HG03045 (cell line): ENCODE results near the gene ACSS3.
"Not testable (repeated sequence)": the region's sequence is repeated elsewhere in the genome, so short reads cannot be mapped to it uniquely, and the experiment has no call there.

ENCODE experiments used
- ATAC-seq: cut with Tn5 transposase; IDR thresholded peaks from one replicate; pipeline ENCODE4 v1.9.1; 2021; ENCODE audit warnings: mild to moderate bottlenecking, moderate library complexity; ENCODE audit not compliant: unreplicated experiment

ACSS3 gene

DNA sequence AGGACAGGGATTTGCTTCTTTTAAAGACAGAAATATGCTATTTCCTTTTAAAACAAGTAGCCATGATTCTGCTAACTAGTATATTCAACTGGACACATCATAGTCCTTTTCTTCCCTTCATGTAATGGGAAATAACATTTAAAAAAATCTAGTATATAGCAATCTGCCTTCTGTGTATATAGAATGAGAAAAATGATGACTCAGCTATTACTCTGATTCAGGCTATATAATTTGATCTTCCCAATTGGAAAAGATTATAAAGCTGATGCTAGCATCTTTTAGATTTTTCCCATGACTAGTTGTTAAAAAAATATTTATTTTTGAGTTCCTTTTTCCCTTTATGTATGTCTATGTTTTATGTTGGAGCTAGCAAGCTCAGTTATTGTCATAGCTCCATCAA is 86.9 kb downstream of the ACSS3 start:
- no peak for ATAC-seq

DNA sequence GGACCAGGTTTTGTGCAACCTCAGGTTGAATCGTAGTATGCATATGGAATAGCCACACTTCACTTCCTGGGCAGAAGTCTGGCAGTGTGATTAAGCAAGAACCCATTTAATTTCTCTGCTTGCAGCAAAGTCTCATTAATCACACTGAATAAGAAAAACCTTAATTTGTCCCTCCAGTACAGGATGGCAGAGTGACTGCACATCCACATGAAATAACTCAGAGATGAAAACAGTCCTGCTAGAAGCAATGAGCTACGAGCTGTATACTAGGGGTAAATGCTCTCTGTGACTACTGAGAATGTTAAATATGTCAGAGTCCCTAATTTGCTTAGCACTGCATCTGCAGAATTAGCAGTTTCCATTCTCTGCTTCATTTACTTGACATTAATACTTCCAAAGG is 88.9 kb downstream of the ACSS3 start:
- no peak for ATAC-seq

DNA sequence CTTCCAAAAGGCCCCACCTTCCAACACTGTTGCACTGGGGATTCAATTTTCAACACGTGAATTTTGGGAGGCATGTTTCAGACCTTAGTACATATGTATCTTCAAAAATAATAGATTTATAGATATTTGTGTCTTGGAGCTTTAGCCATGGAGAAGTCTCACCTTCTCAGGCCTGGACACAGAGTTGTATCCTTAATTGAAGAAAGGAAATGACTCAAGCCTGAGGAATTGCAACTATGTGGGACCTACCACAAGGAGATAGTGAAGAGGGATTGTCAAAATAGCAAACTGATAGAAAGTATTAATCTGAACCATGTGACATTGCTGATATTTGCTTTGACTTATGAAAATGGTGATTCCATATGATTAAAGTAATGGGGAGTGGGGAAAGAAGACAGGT is 89.8 kb downstream of the ACSS3 start:
- ATAC-seq, result no peak

- no peak for ATAC-seq
Observed at GRCh38 chr12:81168445-81168844, 90.6 kb downstream of the ACSS3 start.

DNA sequence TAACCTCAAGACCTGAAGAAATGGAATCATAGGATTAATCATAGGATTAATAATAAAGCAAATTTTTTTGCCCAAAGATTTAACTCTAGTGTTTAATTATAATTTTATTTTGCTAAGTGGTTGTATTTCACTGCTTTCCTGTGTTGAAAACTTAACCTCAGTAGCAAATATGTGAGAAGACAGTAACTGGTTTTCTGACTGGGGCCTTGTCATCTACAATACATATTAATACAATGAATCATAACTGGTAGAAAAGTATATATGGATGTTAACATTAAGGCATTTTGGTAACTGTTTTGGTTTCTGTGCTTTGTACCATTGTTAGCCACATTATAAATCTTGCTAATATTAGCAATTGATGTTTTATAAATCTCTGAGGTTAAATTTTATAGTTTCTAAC is 92.2 kb downstream of the ACSS3 start:
- ATAC-seq, result no peak

GRCh38 chr12:81172851-81173250 is 95.0 kb downstream of the ACSS3 start:
- no peak for ATAC-seq

- ATAC-seq, result no peak
Observed at GRCh38 chr12:81174664-81175063, 96.8 kb downstream of the ACSS3 start.

GRCh38 chr12:81176796-81177195 is 98.9 kb downstream of the ACSS3 start:
- ATAC-seq, result no peak

GRCh38 chr12:81181691-81182090 is 103.8 kb downstream of the ACSS3 start:
- no peak for ATAC-seq

GRCh38 chr12:81187686-81188085 is 109.8 kb downstream of the ACSS3 start:
- ATAC-seq, result no peak

DNA sequence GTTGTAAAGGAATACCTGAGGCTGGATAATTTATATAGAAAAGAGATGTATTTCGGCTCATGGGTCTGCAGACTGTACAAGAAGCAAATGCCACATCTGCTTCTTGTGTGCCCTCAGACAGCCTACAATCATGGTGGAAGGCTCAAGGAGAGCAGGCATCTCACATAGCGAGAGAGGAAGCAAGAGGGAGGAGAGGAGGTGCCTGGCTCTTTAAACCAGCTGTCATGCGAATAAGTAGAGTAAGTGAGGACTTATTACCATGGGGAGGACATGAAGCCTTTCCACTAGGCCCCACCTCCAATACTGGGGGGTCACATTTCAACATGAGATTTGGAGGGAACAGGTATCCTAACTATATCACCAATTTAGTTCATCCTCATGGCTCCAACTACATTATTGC is 118.7 kb downstream of the ACSS3 start:
- no peak for ATAC-seq

GRCh38 chr12:81200561-81200960 is 122.7 kb downstream of the ACSS3 start:
- not testable (repeated sequence) for ATAC-seq

DNA sequence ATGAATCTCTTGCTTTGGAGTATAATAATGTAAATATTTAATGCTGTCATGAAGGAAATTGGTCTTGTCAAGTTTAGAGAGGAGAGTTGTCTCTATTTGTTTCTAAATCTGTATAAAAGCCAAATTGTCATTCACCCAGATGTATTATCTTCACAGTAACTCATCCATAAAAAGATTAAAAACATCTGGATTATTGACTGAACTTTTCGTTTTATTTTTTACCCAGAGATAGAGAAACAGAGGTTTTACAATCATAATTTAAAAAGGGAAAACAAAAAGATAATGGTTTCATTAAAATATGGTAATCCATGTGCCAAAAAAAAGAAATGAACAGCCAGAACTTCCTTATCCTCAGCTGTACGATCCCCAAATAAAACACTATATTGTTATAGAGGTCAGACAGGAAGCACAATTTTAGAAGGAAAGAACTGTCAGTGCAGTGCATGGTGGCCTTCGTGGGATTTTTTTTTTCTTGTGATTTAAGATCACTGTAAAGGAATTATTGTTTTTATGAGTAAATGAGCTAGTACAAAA is 125.9 kb downstream of the ACSS3 start:
- ATAC-seq, result no peak

DNA sequence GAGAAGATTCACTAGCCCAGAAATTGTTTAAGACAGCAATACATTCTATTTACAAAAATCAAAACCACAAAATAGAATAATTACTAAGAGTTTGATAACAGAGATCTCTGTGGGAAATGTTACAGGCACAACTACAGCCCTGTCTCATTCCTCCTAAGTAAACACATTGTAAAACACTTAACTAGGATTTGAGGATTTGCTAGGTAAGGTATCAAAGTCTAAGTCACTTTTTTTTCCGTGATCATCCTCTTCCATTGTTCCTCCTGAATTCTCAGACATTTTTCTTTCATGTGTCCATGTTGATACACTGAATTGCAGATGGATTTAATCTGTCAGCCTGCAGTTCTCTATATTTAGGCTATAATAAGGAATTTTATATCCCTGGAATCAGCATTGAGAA is 127.5 kb downstream of the ACSS3 start:
- no peak for ATAC-seq

- no peak for ATAC-seq
Observed at GRCh38 chr12:81206429-81206828, 128.6 kb downstream of the ACSS3 start.

DNA sequence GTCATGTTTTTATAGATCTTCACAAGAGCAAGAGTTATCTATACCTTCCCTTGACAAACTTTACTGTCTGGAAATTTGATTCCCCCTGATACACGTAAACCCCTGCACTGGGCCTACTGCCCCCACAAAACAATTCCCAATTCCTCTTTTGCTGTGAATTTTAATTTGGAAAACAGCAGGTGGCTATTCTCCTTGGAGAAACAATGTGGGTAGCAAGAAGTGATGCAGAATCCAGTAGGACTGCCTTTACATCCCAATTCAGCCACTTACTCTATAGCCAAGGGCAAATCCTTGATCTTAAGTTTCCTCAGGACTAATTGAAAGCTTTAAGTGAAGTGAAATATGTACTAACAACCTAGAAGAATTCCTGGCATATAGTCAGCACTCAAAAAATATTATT is 129.3 kb downstream of the ACSS3 start:
- ATAC-seq, result no peak

DNA sequence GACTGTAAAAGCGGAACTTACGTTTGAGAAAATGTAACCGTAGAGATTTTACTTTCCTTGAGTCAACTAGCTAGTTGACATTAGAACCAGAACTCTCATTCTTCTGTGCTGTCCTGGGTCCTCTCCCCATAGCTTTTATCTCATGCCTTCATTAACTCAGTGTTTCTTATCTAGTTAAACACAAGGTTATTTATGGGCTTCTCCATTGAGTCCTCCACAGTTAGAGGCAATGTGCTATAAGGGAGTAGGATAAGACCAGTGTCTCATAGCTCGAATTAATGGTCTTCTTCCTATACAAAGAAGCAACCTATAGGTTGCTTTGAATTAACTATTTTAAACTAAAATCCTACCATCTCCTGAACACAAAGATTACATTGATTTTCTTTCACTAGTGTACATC is 129.8 kb downstream of the ACSS3 start:
- ATAC-seq, result no peak

GRCh38 chr12:81208187-81208911 is 130.5 kb downstream of the ACSS3 start:
- no peak for ATAC-seq

DNA sequence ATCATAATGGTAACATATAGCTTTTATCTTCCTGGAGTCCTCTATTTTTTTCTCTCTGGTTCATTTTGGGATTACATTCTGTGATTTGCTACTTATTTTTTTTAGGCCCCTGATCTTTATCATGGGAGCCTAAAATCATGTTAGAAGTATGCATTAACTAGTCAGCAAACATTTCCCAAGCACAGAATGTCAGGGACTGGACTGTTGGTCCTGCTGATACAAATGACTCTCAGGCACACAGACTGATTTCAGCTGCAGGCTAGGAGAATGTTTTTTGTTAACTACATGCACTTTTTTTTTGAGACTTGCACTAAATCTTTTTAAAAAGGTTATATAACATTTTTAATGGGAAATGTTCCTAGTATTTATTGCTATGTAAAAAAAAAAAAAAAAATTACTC is 131.1 kb downstream of the ACSS3 start:
- ATAC-seq, result no peak

GRCh38 chr12:81209772-81210225 is 131.9 kb downstream of the ACSS3 start:
- ATAC-seq, result not testable (repeated sequence)

- no peak for ATAC-seq
Observed at GRCh38 chr12:81211306-81211705, 133.4 kb downstream of the ACSS3 start.

DNA sequence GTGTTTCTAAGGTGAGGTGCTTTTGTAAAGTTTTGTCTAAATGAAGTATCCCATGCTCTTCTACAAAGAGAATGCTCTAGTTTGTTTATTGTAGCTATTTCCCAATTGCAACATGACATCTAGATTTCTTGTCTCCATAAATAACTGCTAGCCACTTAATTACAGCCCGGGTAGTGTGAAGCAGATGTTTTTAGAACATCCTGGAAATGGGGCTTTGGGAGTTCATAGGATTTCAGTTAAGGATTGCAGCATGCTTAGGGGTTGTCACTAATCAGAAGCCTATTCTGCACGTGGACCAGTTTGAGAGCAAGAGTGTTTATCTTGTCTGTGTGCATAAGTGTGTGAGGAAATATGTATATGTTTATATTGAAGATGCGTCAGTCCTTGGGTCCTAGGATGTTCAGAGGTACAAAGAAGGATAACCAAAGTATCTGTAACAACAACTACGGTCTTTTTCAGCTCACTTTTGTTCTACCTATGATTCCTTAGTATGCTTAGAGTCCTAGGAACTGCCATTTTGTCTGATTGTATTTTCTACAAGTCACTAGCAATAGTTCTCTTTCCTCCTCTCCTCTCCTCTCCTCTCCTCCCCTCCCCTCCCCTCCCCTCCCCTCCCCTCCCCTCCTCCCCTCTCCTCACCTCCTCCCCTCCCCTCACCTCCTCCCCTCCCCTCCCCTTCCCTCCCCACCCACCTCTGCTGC is 135.3 kb downstream of the ACSS3 start:
- no peak for ATAC-seq
